NCI-H345 treated with DMSO at 0.1 percent for 48 hours (cell line): ENCODE data around the gene RIPOR3.
"Not testable (repeated sequence)": the region's sequence is repeated elsewhere in the genome, so short reads cannot be mapped to it uniquely, and the experiment has no call there.

Experiments
- DNase-seq: peaks from one replicate; lab custom pipeline; 2025; ENCODE audit not compliant: unreplicated experiment; lab: John Stamatoyannopoulos, UW

The RIPOR3 gene

GRCh38 chr20:50611128-50611810 is 80.1 kb downstream of the RIPOR3 start:
- no peak for DNase-seq

GRCh38 chr20:50610212-50610718 is 81.1 kb downstream of the RIPOR3 start:
- no peak for DNase-seq

GRCh38 chr20:50609438-50609989 is 81.8 kb downstream of the RIPOR3 start:
- no peak for DNase-seq

- DNase-seq, result no peak
These were observed 82.6 kb downstream of the RIPOR3 start for GRCh38 chr20:50608750-50609104.

GRCh38 chr20:50607850-50608749 is 83.2 kb downstream of the RIPOR3 start:
- no peak for DNase-seq

GRCh38 chr20:50607436-50607835 is 83.9 kb downstream of the RIPOR3 start:
- DNase-seq, result no peak

GRCh38 chr20:50605136-50605535 is 86.2 kb downstream of the RIPOR3 start:
- no peak for DNase-seq

GRCh38 chr20:50604451-50604850 is 86.9 kb downstream of the RIPOR3 start:
- DNase-seq, result no peak

GRCh38 chr20:50602432-50603088 is 88.8 kb downstream of the RIPOR3 start:
- DNase-seq, result no peak

GRCh38 chr20:50601511-50602431 is 89.6 kb downstream of the RIPOR3 start:
- DNase-seq, result no peak

GRCh38 chr20:50600281-50600895 is 91.0 kb downstream of the RIPOR3 start:
- no peak for DNase-seq

- not testable (repeated sequence) for DNase-seq
These were observed 92.6 kb downstream of the RIPOR3 start for GRCh38 chr20:50598768-50599167.

GRCh38 chr20:50598074-50598473 is 93.3 kb downstream of the RIPOR3 start:
- no peak for DNase-seq

GRCh38 chr20:50597406-50597969 is 93.9 kb downstream of the RIPOR3 start:
- no peak for DNase-seq

GRCh38 chr20:50596694-50597021 is 94.7 kb downstream of the RIPOR3 start:
- DNase-seq, result no peak

- no peak for DNase-seq
These were observed 95.2 kb downstream of the RIPOR3 start for GRCh38 chr20:50595988-50596693.

GRCh38 chr20:50595433-50595895 is 95.9 kb downstream of the RIPOR3 start:
- no peak for DNase-seq

- no peak for DNase-seq
These were observed 96.5 kb downstream of the RIPOR3 start for GRCh38 chr20:50594591-50595432.
